GM23338 (cell line): ENCODE measurements around the gene CPXCR1. TPM values are rescaled to one million over a fixed set of nuclear protein-coding genes. Genes with fewer than 3 reads are reported as not detected.

ENCODE experiments used
- ATAC-seq: fragments of 200-7000 bp; cut with Tn5 transposase; 3 replicates; pipeline ENCODE4 v1.9.1; 2020
- DNase-seq: peaks from one replicate; pipeline ENCODE4 v3.0.0-alpha.2; 2015; ENCODE audit warnings: low spot score
- H2AFZ ChIP-seq: fragments of 200-600 bp; sonication (generic); 2 replicates; pipeline ENCODE4 v1.8.0; 2016; ENCODE audit warnings: antibody characterized with exemption, mild to moderate bottlenecking, moderate library complexity
- H3F3A ChIP-seq: fragments of 200-600 bp; sonication (generic); replicated peaks from 2 replicates; pipeline ENCODE4 v1.8.0; 2017; ENCODE audit warnings: antibody characterized with exemption, mixed run types, low read depth
- H3K27ac ChIP-seq: fragments of 200-600 bp; sonication (generic); 2 replicates; pipeline ENCODE4 v1.6.1; 2016; ENCODE audit warnings: low read depth
- H3K27me3 ChIP-seq: fragments of 200-600 bp; sonication (generic); 2 replicates; pipeline ENCODE4 v1.8.0; 2016; ENCODE audit warnings: mild to moderate bottlenecking, mixed run types, moderate library complexity; ENCODE audit not compliant: insufficient read depth
- H3K36me3 ChIP-seq: fragments of 200-600 bp; sonication (generic); 2 replicates; pipeline ENCODE4 v1.8.0; 2016; ENCODE audit warnings: mild to moderate bottlenecking; ENCODE audit not compliant: insufficient read depth
- H3K4me1 ChIP-seq: fragments of 200-600 bp; sonication (generic); 2 replicates; pipeline ENCODE4 v1.8.0; 2016; ENCODE audit warnings: mild to moderate bottlenecking, moderate library complexity; ENCODE audit not compliant: insufficient read depth
- H3K4me2 ChIP-seq: fragments of 200-600 bp; sonication (generic); 2 replicates; pipeline ENCODE4 v1.7.1; 2017; ENCODE audit warnings: mixed run types
- H3K4me3 ChIP-seq: fragments of 200-600 bp; sonication (generic); 2 replicates; pipeline ENCODE4 v1.6.1; 2016; ENCODE audit warnings: mixed run types
- H3K79me2 ChIP-seq: fragments of 200-600 bp; sonication (generic); replicated peaks from 2 replicates; pipeline ENCODE4 v1.8.0; 2017; ENCODE audit warnings: mild to moderate bottlenecking; ENCODE audit not compliant: insufficient read depth
- H3K9me2 ChIP-seq: fragments of 200-600 bp; sonication (generic); 2 replicates; pipeline ENCODE4 v1.8.0; 2017; ENCODE audit not compliant: insufficient read depth
- H4K20me1 ChIP-seq: fragments of 200-600 bp; sonication (generic); replicated peaks from 2 replicates; pipeline ENCODE4 v1.8.0; 2017; ENCODE audit warnings: mild to moderate bottlenecking; ENCODE audit not compliant: insufficient read depth
- H3K27ac Mint-ChIP-seq: 2 replicates; pipeline ENCODE4 v1.8.0; 2020; ENCODE audit warnings: inconsistent platforms, mild to moderate bottlenecking, moderate library complexity, mixed read lengths
- H3K27me3 Mint-ChIP-seq: 3 replicates; pipeline ENCODE4 v1.8.0; 2022; ENCODE audit warnings: low read depth, mild to moderate bottlenecking, moderate library complexity, mixed read lengths, inconsistent platforms; ENCODE audit not compliant: insufficient read depth, poor library complexity
- H3K36me3 Mint-ChIP-seq: 3 replicates; pipeline ENCODE4 v1.8.0; 2021; ENCODE audit warnings: low read depth, mild to moderate bottlenecking, inconsistent platforms, moderate library complexity, mixed read lengths
- H3K4me1 Mint-ChIP-seq: 3 replicates; pipeline ENCODE4 v1.8.0; 2020; ENCODE audit warnings: mild to moderate bottlenecking, inconsistent platforms, mixed read lengths
- H3K4me3 Mint-ChIP-seq: 3 replicates; pipeline ENCODE4 v1.8.0; 2021; ENCODE audit warnings: moderate library complexity, mild to moderate bottlenecking, inconsistent platforms, mixed read lengths
- H3K9me3 Mint-ChIP-seq: 3 replicates; pipeline ENCODE4 v1.8.0; 2020; ENCODE audit warnings: moderate library complexity, mild to moderate bottlenecking, inconsistent platforms, mixed read lengths
- CREB1 ChIP-seq: fragments of 250-450 bp; sonication (Bioruptor Pico); IDR thresholded peaks from 2 replicates; pipeline ENCODE4 v1.5.0; 2020; ENCODE audit warnings: low read depth, mild to moderate bottlenecking, moderate library complexity
- CTCF ChIP-seq, 2 experiments: fragments of 200-600 bp in 1 of 2; sonication (generic) in 1 of 2; conservative IDR thresholded peaks; 2 replicates each; pipeline versions ENCODE4 v1.5.1 to v1.6.1; 2016 to 2017; ENCODE audit warnings: antibody characterized with exemption in 2 of 2, low read depth in 2 of 2, mild to moderate bottlenecking in 2 of 2, moderate library complexity in 1 of 2
- ETS1 ChIP-seq: IDR thresholded peaks from 2 replicates; pipeline ENCODE4 v1.6.1; 2016; ENCODE audit warnings: antibody characterized with exemption
- EZH2 ChIP-seq: fragments of 200-600 bp; sonication (generic); IDR thresholded peaks from one replicate; pipeline ENCODE4 v1.8.0; 2017; ENCODE audit warnings: antibody characterized with exemption, mild to moderate bottlenecking, low read depth; ENCODE audit not compliant: unreplicated experiment
- EZH2phosphoT487 ChIP-seq: fragments of 200-600 bp; sonication (generic); IDR thresholded peaks from one replicate; pipeline ENCODE4 v1.8.1; 2018; ENCODE audit warnings: antibody characterized with exemption; ENCODE audit not compliant: unreplicated experiment
- JUNB ChIP-seq: IDR thresholded peaks from one replicate; pipeline ENCODE4 v1.6.1; 2016; ENCODE audit warnings: antibody characterized with exemption; ENCODE audit not compliant: unreplicated experiment
- NANOG ChIP-seq: IDR thresholded peaks from 2 replicates; pipeline ENCODE4 v1.6.1; 2016; ENCODE audit warnings: antibody characterized with exemption, borderline replicate concordance
- POLR2AphosphoS5 ChIP-seq: IDR thresholded peaks from 2 replicates; pipeline ENCODE4 v1.6.1; 2016; ENCODE audit warnings: antibody characterized with exemption, low read depth
- REST ChIP-seq: IDR thresholded peaks from one replicate; pipeline ENCODE4 v1.6.1; 2018; ENCODE audit warnings: antibody characterized with exemption; ENCODE audit not compliant: unreplicated experiment
- STAT1 ChIP-seq: IDR thresholded peaks from one replicate; pipeline ENCODE4 v1.6.1; 2016; ENCODE audit warnings: antibody characterized with exemption; ENCODE audit not compliant: unreplicated experiment
- ZNF114 ChIP-seq: fragments of 250-450 bp; sonication (Bioruptor Pico); IDR thresholded peaks from 2 replicates; pipeline ENCODE4 v1.5.0; 2020; ENCODE audit warnings: mild to moderate bottlenecking, moderate library complexity
- ZNF331 ChIP-seq: fragments of 250-450 bp; sonication (Bioruptor Pico); IDR thresholded peaks from 2 replicates; pipeline ENCODE4 v1.5.0; 2020; ENCODE audit warnings: low read depth, mild to moderate bottlenecking, moderate library complexity
- ZNF462 ChIP-seq: fragments of 250-450 bp; sonication (Bioruptor Pico); IDR thresholded peaks from 2 replicates; pipeline ENCODE4 v1.5.0; 2020; ENCODE audit warnings: mild to moderate bottlenecking, moderate library complexity
- long read RNA-seq: library from polyadenylated mRNA; unstranded; transcript quantifications from one replicate; pipeline ENCODE4 v2.0.0, GENCODE V29; 2020; ENCODE audit not compliant: unreplicated experiment
- polyA plus RNA-seq: library from polyadenylated mRNA; unstranded; fragments of >200 nt; fragmentation: Nextera tagmentation; extraction: Ambion mirVana; gene quantifications from 2 replicates; pipeline ENCODE4 v1.2.1, GENCODE V29; 2016
- total RNA-seq: library from RNA; depleted of rRNA; stranded (reverse); fragments of >200 nt; shearing (Covaris generic); gene quantifications from 2 replicates; pipeline ENCODE4 v1.2.3, GENCODE V29; 2014; rRNA removed

CPXCR1 gene
- not detected in 2 replicates for total RNA-seq
- polyA plus RNA-seq = not detected in 2 replicates
- long read RNA-seq = 0 reads

- Histone ChIP-seq H3K4me2 (no peak within 1 kb of the TSS), H3F3A (no peaks in the 10 kb centered on the region), H3K4me3 (no peak within 1 kb of the TSS), H4K20me1 (no peaks in the 10 kb centered on the region), H2AFZ (no peak within 1 kb of the TSS), H3K79me2 (no peaks in the 10 kb centered on the region), H3K27me3 (no peaks in the 10 kb centered on the region), H3K27ac (no peak within 1 kb of the TSS), H3K36me3 (no peaks in the 10 kb centered on the region), H3K9me2 (no peaks in the 10 kb centered on the region), H3K4me1 (no peaks in the 10 kb centered on the region)
- no peak within 1 kb of the TSS for H3K27ac Mint-ChIP-seq
- H3K9me3 Mint-ChIP-seq = peaks cover 10% of the 10 kb centered on the region; the same call in 2 of the 3 replicates
- H3K4me1 Mint-ChIP-seq = no peaks in the 10 kb centered on the region
- ATAC-seq (no peak), DNase-seq (no peak)
- TF ChIP-seq EZH2 (no peak), POLR2AphosphoS5 (no peak), JUNB (no peak), ZNF331 (no peak), STAT1 (no peak), CTCF (conservative IDR thresholded peaks at IDR 0.05; ENCODE audit: low read depth in 2 of 2) (no peak), CREB1 (CRISPR knock-in tag) (no peak), EZH2phosphoT487 (no peak), NANOG (no peak), ZNF462 (CRISPR knock-in tag) (no peak), ZNF114 (CRISPR knock-in tag) (no peak), ETS1 (no peak), REST (no peak)
- no peaks in the 10 kb centered on the region for H3K27me3 Mint-ChIP-seq
- no peak within 1 kb of the TSS for H3K4me3 Mint-ChIP-seq
- peaks cover 9% of the 10 kb centered on the region; the same call in 2 of the 3 replicates for H3K36me3 Mint-ChIP-seq
Observed at GRCh38 chrX:88746925-88747324, at the start of gene CPXCR1. TSS of gene CPXCR1 (plus strand) at chrX:88747225. CDS start at chrX:88753415, 6,190 bp downstream.
